ENCODE data around the gene KRTAP4-3.

DNA sequence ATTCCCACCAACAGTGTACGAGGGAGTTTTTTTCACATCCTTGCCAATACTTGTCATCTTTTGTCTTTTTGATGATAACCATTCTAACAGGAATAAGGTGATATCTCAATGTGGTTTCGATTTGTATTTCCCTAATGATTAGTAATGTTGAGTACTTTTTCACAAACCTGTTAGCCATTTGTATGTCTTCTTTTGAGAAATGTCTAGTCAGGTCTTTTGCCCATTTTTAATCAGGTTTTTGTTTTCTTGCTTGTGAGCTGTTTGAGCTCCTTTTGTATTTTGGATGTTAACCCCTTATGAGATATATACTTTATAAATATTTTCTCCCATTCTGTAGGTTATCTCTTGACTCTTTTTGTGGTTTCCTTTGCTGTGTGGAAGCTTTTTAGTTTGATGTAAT is 16.5 kb downstream of the KRTAP4-3 start:
- TF ChIP-seq, protein P1, sequence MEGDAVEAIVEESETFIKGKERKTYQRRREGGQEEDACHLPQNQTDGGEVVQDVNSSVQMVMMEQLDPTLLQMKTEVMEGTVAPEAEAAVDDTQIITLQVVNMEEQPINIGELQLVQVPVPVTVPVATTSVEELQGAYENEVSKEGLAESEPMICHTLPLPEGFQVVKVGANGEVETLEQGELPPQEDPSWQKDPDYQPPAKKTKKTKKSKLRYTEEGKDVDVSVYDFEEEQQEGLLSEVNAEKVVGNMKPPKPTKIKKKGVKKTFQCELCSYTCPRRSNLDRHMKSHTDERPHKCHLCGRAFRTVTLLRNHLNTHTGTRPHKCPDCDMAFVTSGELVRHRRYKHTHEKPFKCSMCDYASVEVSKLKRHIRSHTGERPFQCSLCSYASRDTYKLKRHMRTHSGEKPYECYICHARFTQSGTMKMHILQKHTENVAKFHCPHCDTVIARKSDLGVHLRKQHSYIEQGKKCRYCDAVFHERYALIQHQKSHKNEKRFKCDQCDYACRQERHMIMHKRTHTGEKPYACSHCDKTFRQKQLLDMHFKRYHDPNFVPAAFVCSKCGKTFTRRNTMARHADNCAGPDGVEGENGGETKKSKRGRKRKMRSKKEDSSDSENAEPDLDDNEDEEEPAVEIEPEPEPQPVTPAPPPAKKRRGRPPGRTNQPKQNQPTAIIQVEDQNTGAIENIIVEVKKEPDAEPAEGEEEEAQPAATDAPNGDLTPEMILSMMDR (IDR thresholded peaks at IDR 0.05 in 4 of 5, conservative IDR thresholded peaks at IDR 0.05 in 1 of 5) = no peak
- TF ChIP-seq POLR2A (IDR thresholded peaks at IDR 0.05) = no peak

Measured in gastrocnemius medialis (tissue), 4 donors.